NT2/D1 (cell line): Measurements from ENCODE around the gene CDH22.

Experiments used
- DNase-seq: peaks from one replicate; pipeline ENCODE4 v3.0.0-alpha.2; 2011; ENCODE audit warnings: low read depth, low spot score
- H3K27me3 ChIP-seq: 2 replicates; pipeline ENCODE4 v1.6.0; 2011; ENCODE audit warnings: mild to moderate bottlenecking; ENCODE audit not compliant: insufficient read length, insufficient read depth
- H3K36me3 ChIP-seq: 2 replicates; pipeline ENCODE4 v1.6.1; 2011; ENCODE audit warnings: mild to moderate bottlenecking, low read length, mixed read lengths; ENCODE audit not compliant: insufficient read depth, insufficient read length
- H3K4me1 ChIP-seq: 2 replicates; pipeline ENCODE4 v1.5.1; 2011; ENCODE audit not compliant: insufficient read depth, insufficient read length
- H3K4me3 ChIP-seq: 2 replicates; pipeline ENCODE4 v1.5.1; 2011; ENCODE audit warnings: low read depth; ENCODE audit not compliant: insufficient read length
- H3K9ac ChIP-seq: 2 replicates; pipeline ENCODE4 v1.6.0; 2011; ENCODE audit warnings: low read depth; ENCODE audit not compliant: insufficient read length
- H3K9me3 ChIP-seq: 2 replicates; pipeline ENCODE4 v1.5.1; 2011; ENCODE audit warnings: mild to moderate bottlenecking, low read length; ENCODE audit not compliant: insufficient read depth
- SUZ12 ChIP-seq: IDR thresholded peaks from 2 replicates; pipeline ENCODE4 v1.6.1; 2011; ENCODE audit not compliant: insufficient read length, insufficient read depth; ENCODE audit errors: extremely low read depth
- YY1 ChIP-seq: IDR thresholded peaks from 2 replicates; pipeline ENCODE4 v1.6.1; 2011; ENCODE audit not compliant: insufficient read length, insufficient read depth
- ZNF274 ChIP-seq: IDR thresholded peaks from 2 replicates; pipeline ENCODE4 v1.6.1; 2011; ENCODE audit warnings: mild to moderate bottlenecking, low read depth, low read length

CDH22 gene

GRCh38 chr20:46171476-46171875 is 136.8 kb downstream of the CDH22 start:
- no peak for DNase-seq
- H3K4me3 ChIP-seq, result no peak overlapping the region
- H3K9me3 ChIP-seq, result no peaks in the 10 kb centered on the region
- TF ChIP-seq ZNF274, result no peak
- TF ChIP-seq SUZ12, result no peak
- no peak for TF ChIP-seq YY1
- no peaks in the 10 kb centered on the region for H3K36me3 ChIP-seq
- H3K27me3 ChIP-seq, result peaks cover 42% of the 10 kb centered on the region
- peaks cover 6% of the 10 kb centered on the region for H3K4me1 ChIP-seq
- H3K9ac ChIP-seq, result no peak overlapping the region

DNA sequence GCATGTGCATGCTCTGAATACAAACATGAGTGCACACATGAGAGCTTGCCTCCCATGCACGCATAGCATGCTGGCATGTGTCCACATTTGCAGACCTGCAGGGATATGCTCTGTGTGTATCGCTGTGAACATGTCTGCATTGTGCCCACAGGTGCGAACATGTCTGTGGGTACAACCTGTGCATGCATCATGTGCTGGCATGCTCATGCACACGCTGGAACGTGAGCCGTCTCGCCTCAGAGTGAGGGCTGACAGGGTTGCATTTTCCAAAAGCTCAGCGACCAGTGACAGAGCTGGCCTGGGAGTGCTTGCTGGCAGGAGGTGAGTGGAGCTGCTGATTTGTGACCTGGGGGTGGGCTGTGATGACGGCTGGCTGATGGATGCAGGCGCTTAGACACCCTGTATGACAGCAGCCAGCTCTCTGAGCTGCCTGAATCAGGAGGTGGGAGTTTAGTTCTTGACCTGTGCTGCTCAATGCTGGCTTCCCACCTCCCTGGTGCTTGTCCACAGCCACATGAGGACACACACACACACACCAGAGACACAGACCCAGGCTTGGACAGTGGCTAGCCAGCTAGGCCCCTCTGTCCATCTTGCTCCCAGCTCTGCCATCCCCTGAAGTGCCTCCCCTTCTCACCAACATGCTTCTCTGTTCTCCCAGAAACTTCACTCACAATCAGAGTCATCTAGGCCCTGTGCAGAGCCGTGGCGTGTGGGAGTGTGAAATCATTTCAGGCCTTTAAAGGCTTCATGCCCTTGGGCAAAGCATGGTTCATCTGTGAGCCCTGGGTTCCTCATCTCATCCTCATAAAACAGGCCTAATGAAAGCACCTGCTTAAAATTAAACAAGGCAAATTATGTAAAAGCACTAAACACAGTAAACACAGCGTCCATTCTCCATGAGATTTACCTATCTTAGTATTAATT is 138.8 kb downstream of the CDH22 start:
- Histone ChIP-seq H3K27me3 (peaks cover 25% of the 10 kb centered on the region), H3K4me1 (peaks cover 6% of the 10 kb centered on the region), H3K9me3 (no peaks in the 10 kb centered on the region), H3K4me3 (no peak overlapping the region), H3K9ac (no peak overlapping the region), H3K36me3 (no peaks in the 10 kb centered on the region)
- no peak for DNase-seq
- TF ChIP-seq YY1 (no peak), SUZ12 (no peak), ZNF274 (no peak)

- Histone ChIP-seq H3K9me3 (no peaks in the 10 kb centered on the region), H3K27me3 (peaks cover 15% of the 10 kb centered on the region), H3K9ac (no peak overlapping the region), H3K36me3 (no peaks in the 10 kb centered on the region), H3K4me3 (no peak overlapping the region), H3K4me1 (peaks cover 10% of the 10 kb centered on the region)
- no peak for DNase-seq
- TF ChIP-seq ZNF274 (no peak), YY1 (no peak), SUZ12 (no peak)
Observed at GRCh38 chr20:46168438-46168837, 139.9 kb downstream of the CDH22 start.

- no peak for DNase-seq
- H3K4me1 ChIP-seq, result peaks cover 7% of the 10 kb centered on the region
- H3K9ac ChIP-seq, result no peak overlapping the region
- no peak for TF ChIP-seq SUZ12
- TF ChIP-seq YY1, result no peak
- TF ChIP-seq ZNF274, result no peak
- no peak overlapping the region for H3K4me3 ChIP-seq
- no peaks in the 10 kb centered on the region for H3K36me3 ChIP-seq
- no peaks in the 10 kb centered on the region for H3K9me3 ChIP-seq
- peaks cover 10% of the 10 kb centered on the region for H3K27me3 ChIP-seq
Observed at GRCh38 chr20:46167080-46167479, 141.2 kb downstream of the CDH22 start.

DNA sequence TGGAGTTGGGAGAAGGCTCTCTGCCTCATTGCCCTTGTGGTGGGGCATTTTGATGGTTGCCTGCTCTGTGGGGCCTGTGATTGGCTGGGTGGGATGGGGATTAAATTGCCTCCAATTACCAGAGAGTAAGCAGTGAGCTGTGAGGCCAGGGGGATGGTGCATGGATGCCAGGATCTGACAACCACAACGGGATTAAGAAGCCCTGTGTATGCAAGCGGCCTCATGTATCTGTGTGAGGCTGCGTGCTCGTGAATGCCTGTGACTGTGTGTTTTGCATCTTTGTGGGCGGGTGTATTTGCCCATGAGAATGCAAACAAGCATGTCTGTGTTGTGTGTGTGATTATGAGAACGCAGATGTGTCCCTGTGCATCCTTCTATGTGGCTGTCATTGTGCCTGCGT is 144.0 kb downstream of the CDH22 start:
- H3K9ac ChIP-seq, result no peak overlapping the region
- H3K9me3 ChIP-seq, result no peaks in the 10 kb centered on the region
- TF ChIP-seq ZNF274, result no peak
- TF ChIP-seq YY1, result no peak
- no peak for DNase-seq
- H3K27me3 ChIP-seq, result peaks cover 11% of the 10 kb centered on the region
- peaks cover 9% of the 10 kb centered on the region for H3K4me1 ChIP-seq
- H3K36me3 ChIP-seq, result no peaks in the 10 kb centered on the region
- no peak overlapping the region for H3K4me3 ChIP-seq

DNA sequence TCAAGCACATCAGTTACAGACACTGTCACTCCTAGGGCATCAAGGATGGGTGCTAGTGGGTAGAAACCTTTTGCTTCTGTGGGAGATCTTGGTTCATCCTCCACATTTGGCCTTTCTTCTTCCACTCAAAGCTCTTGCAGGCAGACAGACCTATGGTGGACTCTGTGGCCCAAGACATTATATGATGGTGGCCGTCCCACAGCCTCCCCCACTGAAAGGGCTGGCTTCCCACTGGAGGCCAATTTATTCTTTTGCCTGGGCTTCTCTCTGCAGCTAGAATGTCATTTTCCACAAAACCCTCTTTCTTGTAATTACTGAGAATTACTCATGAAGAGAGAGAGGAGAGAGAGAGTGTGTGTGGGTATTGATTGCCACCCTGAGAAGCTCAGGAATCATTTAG is 146.4 kb downstream of the CDH22 start:
- Histone ChIP-seq H3K4me3 (no peak overlapping the region), H3K27me3 (peaks cover 11% of the 10 kb centered on the region), H3K9ac (no peak overlapping the region), H3K36me3 (no peaks in the 10 kb centered on the region), H3K9me3 (no peaks in the 10 kb centered on the region), H3K4me1 (peaks cover 9% of the 10 kb centered on the region)
- no peak for TF ChIP-seq ZNF274
- no peak for TF ChIP-seq YY1
- no peak for TF ChIP-seq SUZ12
- no peak for DNase-seq

DNA sequence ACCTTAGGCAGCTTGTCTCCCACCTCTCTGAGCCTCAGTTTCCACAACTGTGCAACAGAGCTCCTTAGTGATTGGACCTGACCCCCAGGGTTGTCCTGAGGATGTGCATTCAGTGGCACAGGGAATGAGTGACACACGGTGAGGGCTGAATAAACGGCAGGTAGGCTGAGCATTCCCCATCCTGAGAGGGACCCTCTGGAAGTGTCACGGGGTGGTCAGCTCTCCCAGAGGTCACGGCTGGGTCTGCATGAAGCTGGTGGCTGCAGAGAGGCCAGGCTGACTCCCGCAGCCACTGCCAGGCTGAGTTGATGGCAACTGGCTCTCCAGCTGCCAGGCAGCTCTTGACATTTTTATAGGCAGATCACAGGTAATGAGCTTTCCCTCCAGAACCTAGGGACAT is 147.6 kb downstream of the CDH22 start:
- Histone ChIP-seq H3K36me3 (no peaks in the 10 kb centered on the region), H3K9ac (no peak overlapping the region), H3K4me3 (no peak overlapping the region), H3K4me1 (peaks cover 9% of the 10 kb centered on the region), H3K9me3 (no peaks in the 10 kb centered on the region), H3K27me3 (peaks cover 11% of the 10 kb centered on the region)
- TF ChIP-seq ZNF274 (no peak), YY1 (no peak), SUZ12 (no peak)
- DNase-seq, result no peak
